HEK293 (cell line): ENCODE data around the gene IGFBP4.

Experiments used
- CTCF ChIA-PET: fragments of 350-600 bp; formaldehyde crosslinking; extraction: SDS; loops from one replicate; lab custom pipeline; 2021; ENCODE audit warnings: antibody characterized with exemption; lab: Yijun Ruan, JAX
- POLR2A ChIA-PET: fragments of 300-600 bp; formaldehyde crosslinking; extraction: SDS; loops from one replicate; lab custom pipeline; 2020; ENCODE audit warnings: antibody characterized with exemption, inconsistent platforms; lab: Yijun Ruan, JAX
- H3K27ac ChIP-seq: fragments of 200-500 bp; sonication (Bioruptor generic); 2 replicates; pipeline ENCODE4 v1.5.1; 2014; ENCODE audit warnings: low read depth, low read length, control low read depth, inconsistent platforms; ENCODE audit errors: extremely low read depth
- H3K36me3 ChIP-seq, 2 experiments: fragments of 200-500 bp in 1 of 2; sonication (Bioruptor generic) in 1 of 2; 1 replicate in 1 of 2; 2 replicates in 1 of 2; pipeline ENCODE4 v1.5.1; 2014 to 2017; ENCODE audit warnings: inconsistent platforms in 2 of 2, low read length in 2 of 2; ENCODE audit not compliant: control insufficient read depth in 2 of 2, insufficient read depth in 1 of 2
- H3K4me1 ChIP-seq: fragments of 200-500 bp; sonication (Bioruptor generic); 2 replicates; pipeline ENCODE4 v1.5.1; 2014; ENCODE audit warnings: mild to moderate bottlenecking, low read length, inconsistent platforms; ENCODE audit not compliant: control insufficient read depth, insufficient read depth
- H3K4me3 ChIP-seq: 2 replicates; pipeline ENCODE4 v1.5.1; 2011; ENCODE audit warnings: low read depth, mild to moderate bottlenecking, control low read depth, low read length, moderate library complexity
- H3K9me3 ChIP-seq: fragments of 200-500 bp; sonication (Bioruptor generic); 2 replicates; pipeline ENCODE4 v1.5.1; 2014; ENCODE audit warnings: low read depth, low read length, inconsistent platforms; ENCODE audit not compliant: control insufficient read depth, insufficient read depth
- HIC1 ChIP-seq: fragments of 450-650 bp; formaldehyde crosslinking; IDR thresholded peaks from 2 replicates; pipeline ENCODE4 v1.5.1; 2016; ENCODE audit warnings: missing biosample characterization, missing genetic modification characterization
- MZF1 ChIP-seq: fragments of 450-650 bp; formaldehyde crosslinking; IDR thresholded peaks from 2 replicates; pipeline ENCODE4 v1.5.1; 2017; ENCODE audit warnings: missing biosample characterization, missing genetic modification characterization, borderline replicate concordance
- ZFHX2 ChIP-seq: fragments of 450-650 bp; formaldehyde crosslinking; conservative IDR thresholded peaks from 2 replicates; pipeline ENCODE4 v1.5.1; 2016; ENCODE audit warnings: missing biosample characterization, missing genetic modification characterization
- ZNF18 ChIP-seq: fragments of 450-650 bp; formaldehyde crosslinking; IDR thresholded peaks from 2 replicates; pipeline ENCODE4 v1.5.1; 2016; ENCODE audit warnings: missing biosample characterization, missing genetic modification characterization
- ZNF184 ChIP-seq: fragments of 450-650 bp; IDR thresholded peaks from 2 replicates; pipeline ENCODE4 v1.5.1; 2018; ENCODE audit warnings: missing biosample characterization, mild to moderate bottlenecking, missing genetic modification characterization
- ZNF311 ChIP-seq: fragments of 450-650 bp; formaldehyde crosslinking; IDR thresholded peaks from 2 replicates; pipeline ENCODE4 v1.5.1; 2017; ENCODE audit warnings: missing biosample characterization, missing genetic modification characterization, borderline replicate concordance
- ZNF398 ChIP-seq: fragments of 450-650 bp; formaldehyde crosslinking; IDR thresholded peaks from 2 replicates; pipeline ENCODE4 v1.5.1; 2017; ENCODE audit warnings: missing biosample characterization, missing genetic modification characterization
- ZNF473 ChIP-seq: fragments of 450-650 bp; formaldehyde crosslinking; IDR thresholded peaks from 2 replicates; pipeline ENCODE4 v1.5.1; 2017; ENCODE audit warnings: missing biosample characterization, missing genetic modification characterization
- ZNF785 ChIP-seq: fragments of 450-650 bp; formaldehyde crosslinking; IDR thresholded peaks from 2 replicates; pipeline ENCODE4 v1.5.1; 2016; ENCODE audit warnings: missing biosample characterization, missing genetic modification characterization
- ZNF792 ChIP-seq: fragments of 450-650 bp; formaldehyde crosslinking; IDR thresholded peaks from 2 replicates; pipeline ENCODE4 v1.5.1; 2016; ENCODE audit warnings: missing biosample characterization, missing genetic modification characterization
- ZSCAN4 ChIP-seq: fragments of 450-650 bp; formaldehyde crosslinking; IDR thresholded peaks from 2 replicates; pipeline ENCODE4 v1.5.1; 2017; ENCODE audit warnings: missing biosample characterization, missing genetic modification characterization

Gene IGFBP4

GRCh38 chr17:40457964-40458791, 14.9 kb downstream of the IGFBP4 start:
- Histone ChIP-seq H3K36me3 (peaks cover 0 to 23% of the 10 kb centered on the region in 2 experiments; a peak in 1 of 3 replicates), H3K4me3 (no peak overlapping the region), H3K4me1 (peaks cover 8% of the 10 kb centered on the region; the same call in 1 of the 2 replicates), H3K27ac (no peak overlapping the region), H3K9me3 (no peaks in the 10 kb centered on the region)
- ChIA-PET POLR2A (interaction anchor here (1.0 kb wide), 1 partner anchor 40 kb away, joined by 3 read pairs; the partner anchor contains the start of gene TOP2A), CTCF (interaction anchor here (0.5 to 5.9 kb wide), 7 partner anchors 9 to 107 kb away, joined by 3 to 57 read pairs (median 3); no protein-coding TSS in a partner anchor)
- TF ChIP-seq ZNF792, result no peak
- peak; percentile 73 for TF ChIP-seq ZNF398 (tag by site-specific recombination)
- no peak for TF ChIP-seq HIC1 (tag by site-specific recombination)
- 0 out of 2 replicates have a peak, but pooled peaks have one; percentile 34 for TF ChIP-seq ZFHX2 (tag by site-specific recombination)

GRCh38 chr17:40458851-40459482, 15.7 kb downstream of the IGFBP4 start:
- Histone ChIP-seq H3K36me3 (peaks cover 0 to 17% of the 10 kb centered on the region in 2 experiments; a peak in 1 of 3 replicates), H3K4me3 (no peak overlapping the region), H3K4me1 (peaks cover 8% of the 10 kb centered on the region; the same call in 1 of the 2 replicates), H3K27ac (no peak overlapping the region), H3K9me3 (no peaks in the 10 kb centered on the region)
- TF ChIP-seq ZNF785 (tag by site-specific recombination) (no peak), ZNF473 (tag by site-specific recombination) (0 out of 2 replicates have a peak, but pooled peaks have one; percentile 42), ZNF184 (tag by site-specific recombination) (no peak), ZSCAN4 (peak; percentile 78), ZNF18 (tag by site-specific recombination) (peak; percentile 92), ZNF311 (tag by site-specific recombination) (peak; percentile 72; the same call in 1 of the 2 replicates), MZF1 (tag by site-specific recombination) (no peak)
- POLR2A ChIA-PET, result interaction anchor here (0.6 kb wide), 1 partner anchor 176 kb away, joined by 3 read pairs; no protein-coding TSS in a partner anchor
- CTCF ChIA-PET, result interaction anchor here (0.6 to 5.9 kb wide), 7 partner anchors 10 to 102 kb away, joined by 3 to 57 read pairs (median 4); no protein-coding TSS in a partner anchor
